ENCODE data around the gene WDR93.

The WDR93 gene

GRCh38 chr15:89770041-89770440 lies 79.4 kb downstream of the WDR93 start:
- ChIA-PET POLR2A (no interaction called here), CTCF (interaction anchor here (1.5 to 5.2 kb wide), 2 partner anchors 9 to 105 kb away, joined by 10 to 31 read pairs; no protein-coding TSS in a partner anchor)
- Histone ChIP-seq H3K9me3 (ENCODE audit: control insufficient read depth, insufficient read depth, low read depth, low read length) (no peaks in the 10 kb centered on the region), H3K27ac (ENCODE audit: extremely low read depth, low read depth, low read length) (no peak overlapping the region), H3K4me1 (ENCODE audit: control insufficient read depth, insufficient read depth, low read length) (no peaks in the 10 kb centered on the region), H3K36me3 (ENCODE audit: control insufficient read depth in 2 of 2, insufficient read depth in 1 of 2, low read length in 2 of 2) (no peaks in the 10 kb centered on the region), H3K4me3 (ENCODE audit: low read depth, low read length) (no peak overlapping the region)
- TF ChIP-seq, protein P1, sequence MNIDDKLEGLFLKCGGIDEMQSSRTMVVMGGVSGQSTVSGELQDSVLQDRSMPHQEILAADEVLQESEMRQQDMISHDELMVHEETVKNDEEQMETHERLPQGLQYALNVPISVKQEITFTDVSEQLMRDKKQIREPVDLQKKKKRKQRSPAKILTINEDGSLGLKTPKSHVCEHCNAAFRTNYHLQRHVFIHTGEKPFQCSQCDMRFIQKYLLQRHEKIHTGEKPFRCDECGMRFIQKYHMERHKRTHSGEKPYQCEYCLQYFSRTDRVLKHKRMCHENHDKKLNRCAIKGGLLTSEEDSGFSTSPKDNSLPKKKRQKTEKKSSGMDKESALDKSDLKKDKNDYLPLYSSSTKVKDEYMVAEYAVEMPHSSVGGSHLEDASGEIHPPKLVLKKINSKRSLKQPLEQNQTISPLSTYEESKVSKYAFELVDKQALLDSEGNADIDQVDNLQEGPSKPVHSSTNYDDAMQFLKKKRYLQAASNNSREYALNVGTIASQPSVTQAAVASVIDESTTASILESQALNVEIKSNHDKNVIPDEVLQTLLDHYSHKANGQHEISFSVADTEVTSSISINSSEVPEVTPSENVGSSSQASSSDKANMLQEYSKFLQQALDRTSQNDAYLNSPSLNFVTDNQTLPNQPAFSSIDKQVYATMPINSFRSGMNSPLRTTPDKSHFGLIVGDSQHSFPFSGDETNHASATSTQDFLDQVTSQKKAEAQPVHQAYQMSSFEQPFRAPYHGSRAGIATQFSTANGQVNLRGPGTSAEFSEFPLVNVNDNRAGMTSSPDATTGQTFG (tag by site-specific recombination; IDR thresholded peaks at IDR 0.05; ENCODE audit: borderline replicate concordance) = no peak
- TF ChIP-seq ZBTB20 (tag by site-specific recombination; IDR thresholded peaks at IDR 0.05) (no peak), ZNF658 (tag by site-specific recombination; IDR thresholded peaks at IDR 0.05) (no peak), ZNF239 (tag by site-specific recombination; IDR thresholded peaks at IDR 0.05) (no peak), ZNF112 (tag by site-specific recombination; IDR thresholded peaks at IDR 0.05) (no peak)
- TF ChIP-seq, protein P2, sequence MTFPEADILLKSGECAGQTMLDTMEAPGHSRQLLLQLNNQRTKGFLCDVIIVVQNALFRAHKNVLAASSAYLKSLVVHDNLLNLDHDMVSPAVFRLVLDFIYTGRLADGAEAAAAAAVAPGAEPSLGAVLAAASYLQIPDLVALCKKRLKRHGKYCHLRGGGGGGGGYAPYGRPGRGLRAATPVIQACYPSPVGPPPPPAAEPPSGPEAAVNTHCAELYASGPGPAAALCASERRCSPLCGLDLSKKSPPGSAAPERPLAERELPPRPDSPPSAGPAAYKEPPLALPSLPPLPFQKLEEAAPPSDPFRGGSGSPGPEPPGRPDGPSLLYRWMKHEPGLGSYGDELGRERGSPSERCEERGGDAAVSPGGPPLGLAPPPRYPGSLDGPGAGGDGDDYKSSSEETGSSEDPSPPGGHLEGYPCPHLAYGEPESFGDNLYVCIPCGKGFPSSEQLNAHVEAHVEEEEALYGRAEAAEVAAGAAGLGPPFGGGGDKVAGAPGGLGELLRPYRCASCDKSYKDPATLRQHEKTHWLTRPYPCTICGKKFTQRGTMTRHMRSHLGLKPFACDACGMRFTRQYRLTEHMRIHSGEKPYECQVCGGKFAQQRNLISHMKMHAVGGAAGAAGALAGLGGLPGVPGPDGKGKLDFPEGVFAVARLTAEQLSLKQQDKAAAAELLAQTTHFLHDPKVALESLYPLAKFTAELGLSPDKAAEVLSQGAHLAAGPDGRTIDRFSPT (tag by site-specific recombination; IDR thresholded peaks at IDR 0.05) = no peak
- TF ChIP-seq, protein P3, sequence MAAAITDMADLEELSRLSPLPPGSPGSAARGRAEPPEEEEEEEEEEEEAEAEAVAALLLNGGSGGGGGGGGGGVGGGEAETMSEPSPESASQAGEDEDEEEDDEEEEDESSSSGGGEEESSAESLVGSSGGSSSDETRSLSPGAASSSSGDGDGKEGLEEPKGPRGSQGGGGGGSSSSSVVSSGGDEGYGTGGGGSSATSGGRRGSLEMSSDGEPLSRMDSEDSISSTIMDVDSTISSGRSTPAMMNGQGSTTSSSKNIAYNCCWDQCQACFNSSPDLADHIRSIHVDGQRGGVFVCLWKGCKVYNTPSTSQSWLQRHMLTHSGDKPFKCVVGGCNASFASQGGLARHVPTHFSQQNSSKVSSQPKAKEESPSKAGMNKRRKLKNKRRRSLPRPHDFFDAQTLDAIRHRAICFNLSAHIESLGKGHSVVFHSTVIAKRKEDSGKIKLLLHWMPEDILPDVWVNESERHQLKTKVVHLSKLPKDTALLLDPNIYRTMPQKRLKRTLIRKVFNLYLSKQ (tag by site-specific recombination; IDR thresholded peaks at IDR 0.05; ENCODE audit: borderline replicate concordance) = no peak
- TF ChIP-seq, protein P4, sequence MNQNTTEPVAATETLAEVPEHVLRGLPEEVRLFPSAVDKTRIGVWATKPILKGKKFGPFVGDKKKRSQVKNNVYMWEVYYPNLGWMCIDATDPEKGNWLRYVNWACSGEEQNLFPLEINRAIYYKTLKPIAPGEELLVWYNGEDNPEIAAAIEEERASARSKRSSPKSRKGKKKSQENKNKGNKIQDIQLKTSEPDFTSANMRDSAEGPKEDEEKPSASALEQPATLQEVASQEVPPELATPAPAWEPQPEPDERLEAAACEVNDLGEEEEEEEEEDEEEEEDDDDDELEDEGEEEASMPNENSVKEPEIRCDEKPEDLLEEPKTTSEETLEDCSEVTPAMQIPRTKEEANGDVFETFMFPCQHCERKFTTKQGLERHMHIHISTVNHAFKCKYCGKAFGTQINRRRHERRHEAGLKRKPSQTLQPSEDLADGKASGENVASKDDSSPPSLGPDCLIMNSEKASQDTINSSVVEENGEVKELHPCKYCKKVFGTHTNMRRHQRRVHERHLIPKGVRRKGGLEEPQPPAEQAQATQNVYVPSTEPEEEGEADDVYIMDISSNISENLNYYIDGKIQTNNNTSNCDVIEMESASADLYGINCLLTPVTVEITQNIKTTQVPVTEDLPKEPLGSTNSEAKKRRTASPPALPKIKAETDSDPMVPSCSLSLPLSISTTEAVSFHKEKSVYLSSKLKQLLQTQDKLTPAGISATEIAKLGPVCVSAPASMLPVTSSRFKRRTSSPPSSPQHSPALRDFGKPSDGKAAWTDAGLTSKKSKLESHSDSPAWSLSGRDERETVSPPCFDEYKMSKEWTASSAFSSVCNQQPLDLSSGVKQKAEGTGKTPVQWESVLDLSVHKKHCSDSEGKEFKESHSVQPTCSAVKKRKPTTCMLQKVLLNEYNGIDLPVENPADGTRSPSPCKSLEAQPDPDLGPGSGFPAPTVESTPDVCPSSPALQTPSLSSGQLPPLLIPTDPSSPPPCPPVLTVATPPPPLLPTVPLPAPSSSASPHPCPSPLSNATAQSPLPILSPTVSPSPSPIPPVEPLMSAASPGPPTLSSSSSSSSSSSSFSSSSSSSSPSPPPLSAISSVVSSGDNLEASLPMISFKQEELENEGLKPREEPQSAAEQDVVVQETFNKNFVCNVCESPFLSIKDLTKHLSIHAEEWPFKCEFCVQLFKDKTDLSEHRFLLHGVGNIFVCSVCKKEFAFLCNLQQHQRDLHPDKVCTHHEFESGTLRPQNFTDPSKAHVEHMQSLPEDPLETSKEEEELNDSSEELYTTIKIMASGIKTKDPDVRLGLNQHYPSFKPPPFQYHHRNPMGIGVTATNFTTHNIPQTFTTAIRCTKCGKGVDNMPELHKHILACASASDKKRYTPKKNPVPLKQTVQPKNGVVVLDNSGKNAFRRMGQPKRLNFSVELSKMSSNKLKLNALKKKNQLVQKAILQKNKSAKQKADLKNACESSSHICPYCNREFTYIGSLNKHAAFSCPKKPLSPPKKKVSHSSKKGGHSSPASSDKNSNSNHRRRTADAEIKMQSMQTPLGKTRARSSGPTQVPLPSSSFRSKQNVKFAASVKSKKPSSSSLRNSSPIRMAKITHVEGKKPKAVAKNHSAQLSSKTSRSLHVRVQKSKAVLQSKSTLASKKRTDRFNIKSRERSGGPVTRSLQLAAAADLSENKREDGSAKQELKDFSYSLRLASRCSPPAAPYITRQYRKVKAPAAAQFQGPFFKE (tag by site-specific recombination; IDR thresholded peaks at IDR 0.05; ENCODE audit: borderline replicate concordance) = no peak

- Histone ChIP-seq H3K4me3 (ENCODE audit: low read depth, low read length) (no peak overlapping the region), H3K9me3 (ENCODE audit: control insufficient read depth, insufficient read depth, low read depth, low read length) (no peaks in the 10 kb centered on the region), H3K4me1 (ENCODE audit: control insufficient read depth, insufficient read depth, low read length) (no peaks in the 10 kb centered on the region; the same call in 1 of the 2 replicates), H3K27ac (ENCODE audit: extremely low read depth, low read depth, low read length) (no peak overlapping the region), H3K36me3 (ENCODE audit: control insufficient read depth in 2 of 2, insufficient read depth in 1 of 2, low read length in 2 of 2) (no peaks in the 10 kb centered on the region)
- ChIA-PET POLR2A (interaction anchor here (0.5 kb wide), 1 partner anchor 1152 kb away, joined by 3 read pairs; no protein-coding TSS in a partner anchor), CTCF (interaction anchor here (0.7 to 7.9 kb wide), 6 partner anchors 12 to 701 kb away, joined by 4 to 89 read pairs (median 5); no protein-coding TSS in a partner anchor)
- TF ChIP-seq SCRT1 (tag by site-specific recombination; IDR thresholded peaks at IDR 0.05; ENCODE audit: borderline replicate concordance) = no peak
- TF ChIP-seq ZNF600 (tag by site-specific recombination; IDR thresholded peaks at IDR 0.05) = 0 out of 2 replicates have a peak, but pooled peaks have one; percentile 13
- peak; percentile 82 for TF ChIP-seq PRDM10 (tag by site-specific recombination; IDR thresholded peaks at IDR 0.05)
These were observed 82.4 kb downstream of the WDR93 start for GRCh38 chr15:89772932-89773583.
